Sigmoid colon (tissue), 4 donors: Measurements from ENCODE around the gene NDRG2.

Experiments
- CTCF ChIP-seq, 4 experiments: fragments of 450-650 bp in 3 of 4; fragments of 200-600 bp in 1 of 4; IDR thresholded peaks; one replicate each; pipeline ENCODE4 v1.5.1; 2016 to 2019; ENCODE audit warnings: antibody characterized with exemption in 4 of 4, mild to moderate bottlenecking in 3 of 4, moderate library complexity in 2 of 4
- EP300 ChIP-seq, 4 donors: sonication (generic); formaldehyde crosslinking; IDR thresholded peaks; one replicate each; pipeline ENCODE4 v1.6.1; 2017; ENCODE audit warnings: antibody characterized with exemption in 4 of 4
- POLR2A ChIP-seq, 2 donors: fragments of 450-650 bp; IDR thresholded peaks; one replicate each; pipeline ENCODE4 v1.6.1; 2016; ENCODE audit warnings: antibody characterized with exemption in 2 of 2, mild to moderate bottlenecking in 2 of 2, moderate library complexity in 2 of 2
- POLR2AphosphoS5 ChIP-seq, 4 donors: sonication (generic); formaldehyde crosslinking; IDR thresholded peaks; one replicate each; pipeline ENCODE4 v1.6.1; 2017; ENCODE audit warnings: antibody characterized with exemption in 4 of 4

GRCh38 chr14:20970647-20970982 lies 54.2 kb downstream of the NDRG2 start:
- TF ChIP-seq CTCF (IDR thresholded peaks at IDR 0.05): no peak
- TF ChIP-seq POLR2A (IDR thresholded peaks at IDR 0.05): no peak
- TF ChIP-seq POLR2AphosphoS5 (IDR thresholded peaks at IDR 0.05): no peak
- TF ChIP-seq EP300 (IDR thresholded peaks at IDR 0.05): no peak
